Karpas-422 (cell line): ENCODE results near the gene MAP2K1. TPM values are rescaled to one million over a fixed set of nuclear protein-coding genes. Genes with fewer than 3 reads are reported as not detected.
"Not testable (repeated sequence)": the region's sequence is repeated elsewhere in the genome, so short reads cannot be mapped to it uniquely, and the experiment has no call there.

Experiments used
- DNase-seq: peaks from one replicate; pipeline ENCODE4 v3.0.0-alpha.2; 2015
- H2AFZ ChIP-seq: fragments of 200-600 bp; sonication (generic); 2 replicates; pipeline ENCODE4 v1.6.1; 2014; ENCODE audit warnings: antibody characterized with exemption, low read length, mixed read lengths
- H3K27ac ChIP-seq: fragments of 200-600 bp; sonication (generic); 2 replicates; pipeline ENCODE4 v1.5.1; 2014; ENCODE audit warnings: mild to moderate bottlenecking, low read length, moderate library complexity
- H3K27me3 ChIP-seq: fragments of 200-600 bp; sonication (generic); 2 replicates; pipeline ENCODE4 v1.6.1; 2014; ENCODE audit warnings: low read length, mixed read lengths
- H3K36me3 ChIP-seq: fragments of 200-600 bp; sonication (generic); 2 replicates; pipeline ENCODE4 v1.6.1; 2014; ENCODE audit warnings: low read length, mixed read lengths; ENCODE audit not compliant: insufficient read depth
- H3K4me1 ChIP-seq: fragments of 200-600 bp; sonication (generic); 2 replicates; pipeline ENCODE4 v1.6.1; 2014; ENCODE audit warnings: mild to moderate bottlenecking, low read length, mixed read lengths
- H3K4me2 ChIP-seq: fragments of 200-600 bp; sonication (generic); 2 replicates; pipeline ENCODE4 v1.6.1; 2014; ENCODE audit warnings: low read length, low read depth, mild to moderate bottlenecking; ENCODE audit not compliant: poor library complexity, severe bottlenecking
- H3K4me3 ChIP-seq: fragments of 200-600 bp; sonication (generic); 2 replicates; pipeline ENCODE4 v1.5.1; 2014; ENCODE audit warnings: mild to moderate bottlenecking, antibody characterized with exemption, low read length, mixed read lengths
- H3K79me2 ChIP-seq: fragments of 200-600 bp; sonication (generic); 2 replicates; pipeline ENCODE4 v1.6.1; 2014; ENCODE audit warnings: mild to moderate bottlenecking, low read length, mixed read lengths
- H3K9ac ChIP-seq: fragments of 200-600 bp; sonication (generic); 2 replicates; pipeline ENCODE4 v1.6.0; 2014; ENCODE audit warnings: low read length
- H3K9me2 ChIP-seq: fragments of 200-600 bp; sonication (generic), shearing (Covaris generic); replicated peaks from 2 replicates; pipeline ENCODE4 v1.6.0; 2014; ENCODE audit warnings: mild to moderate bottlenecking, low read length, moderate library complexity; ENCODE audit not compliant: insufficient read depth
- H3K9me3 ChIP-seq: fragments of 300-700, 200-600 bp; sonication (generic); 2 replicates; pipeline ENCODE4 v1.6.1; 2014; ENCODE audit warnings: low read length, mixed read lengths
- H4K20me1 ChIP-seq: fragments of 200-600 bp; sonication (generic); 2 replicates; pipeline ENCODE4 v1.6.1; 2014; ENCODE audit warnings: mild to moderate bottlenecking, antibody characterized with exemption, low read length, low read depth; ENCODE audit not compliant: insufficient read depth
- total RNA-seq: library from RNA; depleted of rRNA; stranded (reverse); fragments of >200 nt; shearing (Covaris generic); gene quantifications from 2 replicates; pipeline ENCODE4 v1.2.3, GENCODE V29; 2014; ENCODE audit warnings: low replicate concordance

MAP2K1 gene
- total RNA-seq, 1 experiment from 2014 or later = 46.6 TPM

DNA sequence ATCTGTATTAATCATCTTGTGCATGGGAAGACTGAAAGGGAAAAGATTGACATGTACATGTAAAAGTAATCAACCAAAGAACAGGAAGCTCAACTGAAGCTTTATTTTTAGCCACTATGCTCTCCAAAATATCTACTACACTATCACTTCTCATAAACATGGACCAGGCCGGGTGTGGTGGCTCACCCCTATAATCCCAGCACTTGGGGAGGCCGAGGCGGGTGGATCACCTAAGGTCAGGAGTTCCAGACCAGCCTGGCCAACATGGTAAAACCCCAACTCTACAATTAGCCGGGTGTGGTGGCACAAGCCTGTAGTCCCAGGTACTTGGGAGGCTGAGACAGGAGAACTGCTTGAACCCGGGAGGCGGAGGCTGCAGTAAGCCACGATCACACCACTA is 113.6 kb downstream of the MAP2K1 start:
- not testable (repeated sequence) for H3K27ac ChIP-seq

DNA sequence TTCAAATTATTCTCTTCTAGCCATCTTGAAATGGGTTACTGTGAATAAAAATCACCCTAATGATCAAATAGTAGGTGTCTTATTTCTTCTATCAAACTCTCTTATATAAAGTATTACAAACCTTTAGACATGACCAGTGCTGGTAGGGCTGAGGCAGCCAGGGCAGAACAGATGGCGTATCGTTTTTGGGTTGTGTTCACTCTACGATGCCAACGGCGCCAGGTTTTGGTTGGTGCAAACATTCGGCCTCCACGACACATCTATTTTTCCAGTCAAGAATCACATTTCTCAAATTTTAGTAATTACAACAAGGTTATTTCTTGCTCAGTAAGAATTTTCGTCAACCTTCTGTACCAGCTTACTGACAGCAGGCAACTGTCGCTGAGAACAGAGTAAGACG is 115.8 kb downstream of the MAP2K1 start:
- no peaks in the 10 kb centered on the region for H3K27me3 ChIP-seq
- no peak for DNase-seq
- H3K9me3 ChIP-seq = no peaks in the 10 kb centered on the region
- H3K79me2 ChIP-seq = peaks cover 56% of the 10 kb centered on the region
- H3K4me1 ChIP-seq = peaks cover 41% of the 10 kb centered on the region
- H3K36me3 ChIP-seq = peaks cover 43% of the 10 kb centered on the region
- peak overlapping the region; percentile 83; the same call in 1 of the 2 replicates for H3K4me3 ChIP-seq
- H4K20me1 ChIP-seq = peaks cover 40% of the 10 kb centered on the region
- H3K27ac ChIP-seq = no peak overlapping the region
- H3K4me2 ChIP-seq = peak overlapping the region; percentile 89
- H3K9me2 ChIP-seq = no peaks in the 10 kb centered on the region
- H3K9ac ChIP-seq = no peak overlapping the region
- H2AFZ ChIP-seq = no peak overlapping the region

More for the DNA sequence above, 113.6 kb downstream of the MAP2K1 start:
- not testable (repeated sequence) for H3K4me2 ChIP-seq, H3K9me2 ChIP-seq, H3K4me3 ChIP-seq, H2AFZ ChIP-seq, H3K9me3 ChIP-seq, H3K27me3 ChIP-seq, H3K9ac ChIP-seq
- H4K20me1 ChIP-seq = peaks cover 40% of the 10 kb centered on the region
- peaks cover 58% of the 10 kb centered on the region for H3K79me2 ChIP-seq
- peaks cover 45% of the 10 kb centered on the region for H3K4me1 ChIP-seq
- peak; percentile 37 for DNase-seq
- H3K36me3 ChIP-seq = peaks cover 47% of the 10 kb centered on the region

DNA sequence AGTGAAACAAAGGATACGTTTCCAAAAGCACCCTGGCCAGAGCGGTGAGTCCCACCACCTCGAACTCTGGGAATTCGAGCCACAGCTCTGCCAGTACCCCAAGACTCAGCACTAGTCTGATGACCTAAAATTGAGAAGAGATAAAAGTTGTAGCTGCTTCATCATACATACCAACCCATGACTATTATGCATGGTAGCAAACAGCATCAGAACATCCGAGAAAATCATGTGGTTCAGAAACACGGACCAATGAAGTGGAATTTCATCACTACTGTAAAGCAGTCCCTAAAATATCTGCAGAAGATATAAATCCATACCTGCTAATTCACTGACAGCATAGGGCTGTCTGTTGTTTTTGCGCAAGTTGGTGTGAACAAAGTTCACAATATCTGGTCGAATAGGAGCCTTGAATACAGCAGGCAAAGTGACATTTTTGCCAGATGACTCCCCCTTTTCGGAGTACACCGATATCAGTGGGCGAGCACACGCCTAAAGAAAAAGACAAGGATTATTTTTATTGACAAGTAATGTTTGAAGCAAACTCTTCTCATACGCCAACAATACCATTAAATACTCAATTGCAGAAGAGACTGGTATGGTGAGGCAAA is 116.4 kb downstream of the MAP2K1 start:
- Histone ChIP-seq H3K9ac (peak overlapping the region; percentile 90), H4K20me1 (peaks cover 38% of the 10 kb centered on the region), H3K4me3 (peak overlapping the region; percentile 83), H3K4me2 (peak overlapping the region; percentile 89), H3K4me1 (peaks cover 42% of the 10 kb centered on the region), H3K79me2 (peaks cover 63% of the 10 kb centered on the region), H3K36me3 (peaks cover 43% of the 10 kb centered on the region), H3K27ac (peak overlapping the region; percentile 86)
- not testable (repeated sequence) for H3K27me3 ChIP-seq, H3K9me3 ChIP-seq, H3K9me2 ChIP-seq, H2AFZ ChIP-seq
- DNase-seq = peak; percentile 44

DNA sequence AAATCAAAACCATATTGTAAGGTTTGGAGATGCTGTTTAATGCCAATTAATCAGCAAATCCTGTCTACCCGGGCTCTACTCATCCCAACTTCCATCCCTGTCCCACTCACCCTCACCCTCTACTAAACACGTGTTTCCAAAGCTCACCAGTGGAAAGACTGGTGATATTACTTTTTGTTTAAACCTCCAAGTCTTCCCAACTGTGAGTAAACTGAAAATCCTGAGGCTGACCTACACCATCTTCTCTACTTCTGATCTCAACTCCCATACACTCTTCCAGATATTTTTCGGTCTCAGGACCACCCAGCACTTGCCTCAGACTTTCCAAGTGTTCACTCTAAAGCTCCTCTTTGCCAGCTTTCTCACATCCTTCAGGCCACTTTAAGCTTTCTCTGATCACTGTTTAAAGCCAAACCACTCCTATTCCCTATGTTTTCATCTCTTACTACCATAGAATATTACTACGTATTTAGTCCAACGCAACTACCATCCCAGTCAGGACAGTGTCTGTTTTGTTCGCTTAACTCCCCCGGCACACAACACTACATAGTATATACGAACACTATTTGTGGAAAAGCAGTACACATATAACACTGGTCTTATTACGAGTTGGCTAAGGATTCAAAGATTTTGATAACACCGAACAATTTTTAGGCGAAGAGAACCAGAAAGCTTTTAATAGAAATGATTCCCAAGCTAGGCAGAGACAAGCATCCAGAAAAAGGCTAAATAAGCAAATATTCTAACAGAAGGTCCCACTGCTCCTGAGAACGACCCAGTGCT is 117.3 kb downstream of the MAP2K1 start:
- H3K4me1 ChIP-seq = peaks cover 41% of the 10 kb centered on the region

GRCh38 chr15:66504563-66505429 is 118.1 kb downstream of the MAP2K1 start, which contains the start of the genes RPL4 and ZWILCH:
Gene RPL4, minus strand, starts transcription at chr15:66504855. Its CDS starts 65 bp downstream, at chr15:66504790.
Gene ZWILCH, plus strand, starts transcription at chr15:66505326. Its CDS starts 13 bp downstream, at chr15:66505339.
- H3K4me2 ChIP-seq = peak within 1 kb of the TSS; percentile 89
- DNase-seq = peak; percentile 92
- H3K9ac ChIP-seq = peak within 1 kb of the TSS; percentile 90
- peak within 1 kb of the TSS; percentile 81 for H2AFZ ChIP-seq
- H3K27ac ChIP-seq = peak within 1 kb of the TSS; percentile 86
- H3K79me2 ChIP-seq = peaks cover 74% of the 10 kb centered on the region
- no peaks in the 10 kb centered on the region for H3K27me3 ChIP-seq
- peak within 1 kb of the TSS; percentile 83 for H3K4me3 ChIP-seq
- no peaks in the 10 kb centered on the region for H3K9me3 ChIP-seq
- H3K9me2 ChIP-seq = no peaks in the 10 kb centered on the region
- H3K4me1 ChIP-seq = peaks cover 41% of the 10 kb centered on the region
- H4K20me1 ChIP-seq = peaks cover 32% of the 10 kb centered on the region
- H3K36me3 ChIP-seq = peaks cover 43% of the 10 kb centered on the region

More for the DNA sequence above, 117.3 kb downstream of the MAP2K1 start:
- peak; percentile 50 for DNase-seq
- Histone ChIP-seq H3K9ac (peak overlapping the region; percentile 90), H3K4me3 (peak overlapping the region; percentile 83), H3K27ac (peak overlapping the region; percentile 86), H3K9me3 (no peaks in the 10 kb centered on the region), H3K27me3 (no peaks in the 10 kb centered on the region), H3K79me2 (peaks cover 70% of the 10 kb centered on the region), H3K4me2 (peak overlapping the region; percentile 89), H3K36me3 (peaks cover 37% of the 10 kb centered on the region), H4K20me1 (peaks cover 32% of the 10 kb centered on the region), H3K9me2 (no peaks in the 10 kb centered on the region), H2AFZ (no peak overlapping the region)

- Histone ChIP-seq H3K36me3 (peaks cover 44% of the 10 kb centered on the region), H3K27me3 (no peaks in the 10 kb centered on the region), H3K9me3 (no peaks in the 10 kb centered on the region), H2AFZ (peak overlapping the region; percentile 81; the same call in 1 of the 2 replicates), H3K27ac (peak overlapping the region; percentile 86), H3K9ac (peak overlapping the region; percentile 90), H3K4me1 (peaks cover 41% of the 10 kb centered on the region), H3K4me2 (peak overlapping the region; percentile 89), H3K9me2 (no peaks in the 10 kb centered on the region), H3K79me2 (peaks cover 75% of the 10 kb centered on the region), H4K20me1 (peaks cover 32% of the 10 kb centered on the region), H3K4me3 (peak overlapping the region; percentile 83)
- DNase-seq = no peak
Measured at GRCh38 chr15:66505430-66505811, 118.7 kb downstream of the MAP2K1 start.

- H3K4me2 ChIP-seq = peak overlapping the region; percentile 89
Measured at GRCh38 chr15:66505818-66506217, 119.1 kb downstream of the MAP2K1 start.

More at GRCh38 chr15:66505818-66506217, 119.1 kb downstream of the MAP2K1 start:
- Histone ChIP-seq H2AFZ (no peak overlapping the region), H3K36me3 (peaks cover 45% of the 10 kb centered on the region), H3K27me3 (no peaks in the 10 kb centered on the region), H3K9ac (peak overlapping the region; percentile 90), H3K79me2 (peaks cover 79% of the 10 kb centered on the region), H4K20me1 (peaks cover 32% of the 10 kb centered on the region), H3K27ac (peak overlapping the region; percentile 86), H3K4me1 (peaks cover 41% of the 10 kb centered on the region), H3K9me2 (no peaks in the 10 kb centered on the region), H3K9me3 (no peaks in the 10 kb centered on the region), H3K4me3 (peak overlapping the region; percentile 83)
- peak; percentile 44 for DNase-seq
